Natural killer cell (primary cell): ENCODE data around the gene ARFGEF2. TPM values are rescaled to one million over a fixed set of nuclear protein-coding genes. Genes with fewer than 3 reads are reported as not detected.
A peak's percentile ranks its signal among the peaks of the same experiment; 100 is the strongest.

Experiments
- ATAC-seq, 3 donors: fragments of 150-1000 bp in 2 of 3; fragments of 200-7000 bp in 1 of 3; cut with Tn5 transposase; 1 replicate in 1 of 3; 2 replicates in 2 of 3; pipeline ENCODE4 v1.10.0; 2021; ENCODE audit warnings: mild to moderate bottlenecking in 2 of 3, moderate library complexity in 2 of 3
- DNase-seq, 2 donors: peaks; one replicate each; pipeline versions ENCODE4 v3.0.0 to v3.0.0-alpha.2; 2013 to 2021; ENCODE audit warnings: mixed read lengths in 1 of 2
- H3K27ac ChIP-seq: one replicate; pipeline ENCODE4 v1.5.1; 2013; ENCODE audit warnings: mild to moderate bottlenecking, low read length
- H3K27me3 ChIP-seq: one replicate; pipeline ENCODE4 v1.6.1; 2013; ENCODE audit warnings: low read length; ENCODE audit not compliant: control insufficient read depth, insufficient read depth
- H3K36me3 ChIP-seq: one replicate; pipeline ENCODE4 v1.6.1; 2013; ENCODE audit warnings: low read length; ENCODE audit not compliant: control insufficient read depth, insufficient read depth
- H3K4me1 ChIP-seq: one replicate; pipeline ENCODE4 v1.6.1; 2013; ENCODE audit warnings: low read length; ENCODE audit not compliant: control insufficient read depth, insufficient read depth
- H3K4me3 ChIP-seq: one replicate; pipeline ENCODE4 v1.5.1; 2013; ENCODE audit warnings: low read length
- H3K9me3 ChIP-seq: one replicate; pipeline ENCODE4 v1.6.1; 2013; ENCODE audit warnings: low read length; ENCODE audit not compliant: control insufficient read depth, insufficient read depth
- H3K27ac Mint-ChIP-seq, 2 donors: one replicate each; pipeline ENCODE4 v1.8.0; 2022; ENCODE audit warnings: mild to moderate bottlenecking in 2 of 2, mixed read lengths in 2 of 2, moderate library complexity in 1 of 2
- H3K27me3 Mint-ChIP-seq, 2 donors: one replicate each; pipeline ENCODE4 v1.8.0; 2022; ENCODE audit warnings: low read depth in 2 of 2, mixed read lengths in 2 of 2
- H3K36me3 Mint-ChIP-seq: one replicate; pipeline ENCODE4 v1.8.0; 2022; ENCODE audit warnings: mixed read lengths
- H3K4me1 Mint-ChIP-seq, 2 donors: one replicate each; pipeline ENCODE4 v1.8.0; 2022; ENCODE audit warnings: mixed read lengths in 2 of 2
- H3K4me3 Mint-ChIP-seq: one replicate; pipeline ENCODE4 v1.8.0; 2022; ENCODE audit warnings: mild to moderate bottlenecking, moderate library complexity, mixed read lengths
- H3K9me3 Mint-ChIP-seq, 2 donors: one replicate each; pipeline ENCODE4 v1.8.0; 2022; ENCODE audit warnings: mixed read lengths in 2 of 2
- WGBS: methylation state at CpG from one replicate; pipeline ENCODE4 v1.1.7; 2013; ENCODE audit warnings: missing lambda C conversion rate; ENCODE audit not compliant: insufficient coverage; 5-methylcytosine and 5-hydroxymethylcytosine counted together
- intact Hi-C: fragments of 100-400 bp; cut with micrococcal nuclease; formaldehyde crosslinking; loops from one replicate; pipeline ENCODE4 v1.14.2; 2022
- total RNA-seq, 4 donors: library from RNA; stranded (reverse); fragments of 120-200 nt in 1 of 4; gene quantifications; one replicate each; pipeline versions ENCODE4 v1.2.3 to v1.2.4, GENCODE V29; 2013 to 2022
- TF ChIP-seq, protein P1 (sequence below): fragments of 200-600 bp; IDR thresholded peaks from one replicate; pipeline ENCODE4 v1.8.0; 2022; ENCODE audit warnings: antibody characterized with exemption

The ARFGEF2 gene
- total RNA-seq, 3 donors from 2014 or later (not counting 1 experiment from before 2014, with no cell fraction given): 22.7 to 26.9 (median 26.9) TPM

DNA sequence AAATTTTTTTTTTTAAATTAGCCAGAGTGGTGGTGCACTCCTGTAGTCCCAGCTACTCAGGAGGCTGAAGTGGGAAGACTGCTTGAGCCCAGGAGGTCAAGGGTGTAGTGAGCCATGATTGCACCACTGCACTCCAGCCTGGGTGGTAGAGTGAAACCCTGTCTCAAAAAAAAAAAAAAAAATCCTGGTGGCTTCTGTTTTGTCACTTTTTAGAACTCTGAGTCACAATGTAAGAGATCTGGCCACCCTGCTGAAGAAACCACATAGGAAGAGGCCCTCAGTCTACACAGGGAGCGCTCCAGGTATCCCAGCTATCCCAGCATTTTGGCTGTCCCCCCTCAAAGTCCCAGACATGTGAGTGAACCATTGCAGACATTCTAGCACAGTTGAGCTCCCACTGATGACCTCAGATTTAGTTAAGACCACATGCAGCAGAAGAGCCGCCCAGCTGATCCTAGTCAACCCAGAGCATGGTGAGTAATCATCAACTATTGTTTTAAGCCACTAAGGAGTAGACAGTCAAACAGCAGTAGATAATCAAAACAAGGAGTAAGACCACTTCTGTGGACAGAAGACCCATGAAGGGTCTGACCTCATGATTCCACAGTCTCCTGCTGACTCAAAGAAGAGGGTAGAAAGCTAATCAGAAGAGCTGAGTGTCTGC, 12.7 kb upstream of the ARFGEF2 start:
- TF ChIP-seq, protein P1, sequence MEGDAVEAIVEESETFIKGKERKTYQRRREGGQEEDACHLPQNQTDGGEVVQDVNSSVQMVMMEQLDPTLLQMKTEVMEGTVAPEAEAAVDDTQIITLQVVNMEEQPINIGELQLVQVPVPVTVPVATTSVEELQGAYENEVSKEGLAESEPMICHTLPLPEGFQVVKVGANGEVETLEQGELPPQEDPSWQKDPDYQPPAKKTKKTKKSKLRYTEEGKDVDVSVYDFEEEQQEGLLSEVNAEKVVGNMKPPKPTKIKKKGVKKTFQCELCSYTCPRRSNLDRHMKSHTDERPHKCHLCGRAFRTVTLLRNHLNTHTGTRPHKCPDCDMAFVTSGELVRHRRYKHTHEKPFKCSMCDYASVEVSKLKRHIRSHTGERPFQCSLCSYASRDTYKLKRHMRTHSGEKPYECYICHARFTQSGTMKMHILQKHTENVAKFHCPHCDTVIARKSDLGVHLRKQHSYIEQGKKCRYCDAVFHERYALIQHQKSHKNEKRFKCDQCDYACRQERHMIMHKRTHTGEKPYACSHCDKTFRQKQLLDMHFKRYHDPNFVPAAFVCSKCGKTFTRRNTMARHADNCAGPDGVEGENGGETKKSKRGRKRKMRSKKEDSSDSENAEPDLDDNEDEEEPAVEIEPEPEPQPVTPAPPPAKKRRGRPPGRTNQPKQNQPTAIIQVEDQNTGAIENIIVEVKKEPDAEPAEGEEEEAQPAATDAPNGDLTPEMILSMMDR: no peak
- intact Hi-C loops: loop anchor here (5.0 kb wide), 2 partner anchors 191 to 271 kb away; no protein-coding TSS in a partner anchor
- DNase-seq: no peak
- Histone ChIP-seq H3K36me3 (no peaks in the 10 kb centered on the region), H3K4me1 (peaks cover 38% of the 10 kb centered on the region), H3K4me3 (no peak overlapping the region), H3K9me3 (no peaks in the 10 kb centered on the region), H3K27me3 (no peaks in the 10 kb centered on the region), H3K27ac (no peak overlapping the region)
- Mint-ChIP-seq H3K9me3 (no peaks in the 10 kb centered on the region), H3K36me3 (no peaks in the 10 kb centered on the region), H3K4me1 (peaks cover 25 to 48% of the 10 kb centered on the region in 2 donors), H3K4me3 (no peak overlapping the region), H3K27me3 (peaks cover 0 to 2% of the 10 kb centered on the region in 2 donors), H3K27ac (peak overlapping the region in 1 of 2 donors; percentile 93)
- WGBS: 87% methylated on average over 2 of the region's 2 CpGs
- ATAC-seq: peak in 1 of 3 donors; percentile 13

DNA sequence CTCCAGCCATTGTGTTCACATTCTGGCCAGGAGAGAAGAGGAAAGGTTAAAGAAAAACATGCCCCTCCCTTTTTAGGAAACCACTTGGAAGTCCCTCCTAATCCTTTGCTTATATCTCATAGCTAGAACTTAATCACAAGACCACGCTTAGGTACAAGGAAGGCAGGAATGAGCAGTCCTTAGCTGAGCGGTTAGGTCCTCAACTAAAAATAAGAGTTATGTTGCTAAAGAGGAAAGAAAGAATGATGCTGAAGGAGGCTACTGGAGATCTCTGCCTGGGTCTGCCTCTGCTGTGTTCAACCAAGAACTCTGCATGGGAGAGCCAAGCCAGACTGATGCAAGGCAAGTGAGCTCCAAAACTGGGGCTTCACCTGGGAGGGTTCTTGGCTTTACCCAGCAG, 11.6 kb upstream of the ARFGEF2 start:
- Mint-ChIP-seq H3K27me3 (peaks cover 0 to 4% of the 10 kb centered on the region in 2 donors), H3K9me3 (no peaks in the 10 kb centered on the region), H3K4me3 (no peak overlapping the region), H3K36me3 (no peaks in the 10 kb centered on the region), H3K4me1 (peaks cover 17 to 40% of the 10 kb centered on the region in 2 donors), H3K27ac (peak overlapping the region; percentile 62 to 93)
- H3K27me3 ChIP-seq: no peaks in the 10 kb centered on the region
- DNase-seq: no peak
- TF ChIP-seq, protein P1: no peak
- H3K9me3 ChIP-seq: no peaks in the 10 kb centered on the region
- intact Hi-C loops: loop anchor here (5.0 kb wide), 2 partner anchors 193 to 273 kb away; no protein-coding TSS in a partner anchor
- no peak overlapping the region for H3K4me3 ChIP-seq
- H3K27ac ChIP-seq: peak overlapping the region; percentile 12
- ATAC-seq: no peak
- H3K4me1 ChIP-seq: peaks cover 33% of the 10 kb centered on the region
- 92% methylated on average over 2 of the region's 2 CpGs for WGBS
- no peaks in the 10 kb centered on the region for H3K36me3 ChIP-seq

DNA sequence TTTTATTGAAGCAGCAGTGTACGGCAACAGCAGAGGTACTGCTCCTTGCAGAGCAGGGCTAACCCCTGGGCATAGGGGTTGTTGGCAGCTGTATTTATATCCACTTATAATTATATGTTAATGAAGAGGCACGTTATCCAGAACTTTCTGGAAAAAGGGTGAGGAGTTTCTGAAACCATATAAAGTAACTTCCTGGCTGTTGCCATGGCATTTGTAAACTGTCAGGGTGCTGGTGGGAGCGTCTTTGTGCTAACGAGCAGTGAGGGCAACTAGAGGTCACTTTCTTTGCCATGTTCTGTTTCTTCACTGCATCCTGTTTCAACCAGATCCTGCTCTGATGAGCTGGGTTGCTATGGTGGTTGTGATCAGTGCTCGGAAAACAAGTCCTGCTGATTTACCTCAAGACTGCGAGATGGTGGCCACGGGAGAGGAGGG, 11.1 kb upstream of the ARFGEF2 start:
- peak; percentile 55 to 75 for DNase-seq
- intact Hi-C loops: no loop called here
- Histone ChIP-seq H3K4me3 (no peak overlapping the region), H3K9me3 (no peaks in the 10 kb centered on the region), H3K27ac (peak overlapping the region; percentile 12), H3K4me1 (peaks cover 31% of the 10 kb centered on the region), H3K27me3 (no peaks in the 10 kb centered on the region), H3K36me3 (no peaks in the 10 kb centered on the region)
- Mint-ChIP-seq H3K9me3 (no peaks in the 10 kb centered on the region), H3K4me1 (peaks cover 12 to 35% of the 10 kb centered on the region in 2 donors), H3K36me3 (no peaks in the 10 kb centered on the region), H3K4me3 (no peak overlapping the region), H3K27me3 (peaks cover 0 to 4% of the 10 kb centered on the region in 2 donors), H3K27ac (peak overlapping the region; percentile 62 to 93)
- WGBS: 38% methylated on average over 7 of the region's 7 CpGs
- ATAC-seq: peak; percentile 90 to 96 (median 92)
- TF ChIP-seq, protein P1: no peak
